Uterine smooth muscle cell (primary cell): ENCODE measurements around the gene OR9G1. TPM values are rescaled to one million over a fixed set of nuclear protein-coding genes. Genes with fewer than 3 reads are reported as not detected.

Source experiments
- total RNA-seq: library from RNA; depleted of rRNA; stranded (reverse); fragments of >200 nt; gene quantifications from 2 replicates; pipeline ENCODE4 v1.2.3, GENCODE V29; 2014

Gene OR9G1
- total RNA-seq: not detected in 2 replicates

GRCh38 chr11:56698795-56699194, at the start of gene OR9G1:
OR9G1 (plus strand) TSS chr11:56699095; CDS start chr11:56700388, 1,293 bp downstream.

GRCh38 chr11:56663386-56663785, 35.5 kb upstream of the OR9G1 start, which contains the start of gene OR5AR1:
OR5AR1 (plus strand) TSS chr11:56663686; CDS start chr11:56663686, 0 bp downstream.

GRCh38 chr11:56748597-56748996, 49.7 kb downstream of the OR9G1 start, which contains the start of gene OR9G4:
OR9G4 (minus strand) TSS chr11:56748697; CDS start chr11:56743766, 4,931 bp downstream.

Other genes starting within 250 kb of the OR9G1 start
- not detected in 2 replicates for gene OR5M3, start 225.7 kb upstream of the OR9G1 start, total RNA-seq
- gene OR5M8, start 207.7 kb upstream of the OR9G1 start, total RNA-seq: not detected in 2 replicates
- gene OR5M11, start 155.8 kb upstream of the OR9G1 start, total RNA-seq: not detected in 2 replicates
- gene OR5M10, start 121.4 kb upstream of the OR9G1 start, total RNA-seq: not detected in 2 replicates
- gene OR5M1, start 84.2 kb upstream of the OR9G1 start, total RNA-seq: not detected in 2 replicates
- not detected in 2 replicates for gene OR5AP2, start 56.7 kb upstream of the OR9G1 start, total RNA-seq
- not detected in 2 replicates for gene OR5AR1, start 35.4 kb upstream of the OR9G1 start, total RNA-seq
- gene OR9G4, start 49.6 kb downstream of the OR9G1 start, total RNA-seq: not detected in 2 replicates